Activated B cell treated with CpG ODN at 0.5 μM for 24 hours (primary cell): ENCODE data around the gene USPL1. TPM values are rescaled to one million over a fixed set of nuclear protein-coding genes. Genes with fewer than 3 reads are reported as not detected.

Experiments
- ATAC-seq: fragments of 200-7000 bp; cut with Tn5 transposase; one replicate; pipeline ENCODE4 v1.10.0; 2021; ENCODE audit warnings: low read depth, mild to moderate bottlenecking, moderate library complexity
- CTCF ChIA-PET: fragments of 350-600 bp; sonication (Branson Sonifier 250); formaldehyde crosslinking; loops from one replicate; lab custom pipeline; 2021; ENCODE audit warnings: antibody characterized with exemption; lab: Charles Lee
- POLR2A ChIA-PET: fragments of 350-600 bp; sonication (Branson Sonifier 250); formaldehyde crosslinking; loops from one replicate; lab custom pipeline; 2021; ENCODE audit warnings: antibody characterized with exemption; lab: Charles Lee
- DNase-seq: peaks from one replicate; pipeline ENCODE4 v3.0.0; 2022
- H3K27ac Mint-ChIP-seq: one replicate; pipeline ENCODE4 v1.8.0; 2020; ENCODE audit warnings: mixed read lengths
- H3K27me3 Mint-ChIP-seq: one replicate; pipeline ENCODE4 v1.8.0; 2021; ENCODE audit warnings: mixed read lengths
- H3K36me3 Mint-ChIP-seq: one replicate; pipeline ENCODE4 v1.8.0; 2021; ENCODE audit warnings: low read depth, mixed read lengths
- H3K4me1 Mint-ChIP-seq: one replicate; pipeline ENCODE4 v1.8.0; 2021; ENCODE audit warnings: mixed read lengths
- H3K4me3 Mint-ChIP-seq: one replicate; pipeline ENCODE4 v1.8.0; 2020; ENCODE audit warnings: mild to moderate bottlenecking, mixed read lengths
- H3K9me3 Mint-ChIP-seq: one replicate; pipeline ENCODE4 v1.8.0; 2020; ENCODE audit warnings: mixed read lengths
- intact Hi-C: fragments of 100-400 bp; cut with micrococcal nuclease; formaldehyde crosslinking; loops from one replicate; pipeline ENCODE4 v1.15.1; 2024
- total RNA-seq: library from RNA; stranded (reverse); gene quantifications from 2 replicates; pipeline ENCODE4 v1.2.3, GENCODE V29; 2022
- TF ChIP-seq, protein P1 (sequence below): fragments of 200-600 bp; IDR thresholded peaks from one replicate; pipeline ENCODE4 v1.8.0; 2022; ENCODE audit warnings: antibody characterized with exemption, mild to moderate bottlenecking

Gene USPL1
- total RNA-seq, 1 donor from 2014 or later = 33.6 TPM

DNA sequence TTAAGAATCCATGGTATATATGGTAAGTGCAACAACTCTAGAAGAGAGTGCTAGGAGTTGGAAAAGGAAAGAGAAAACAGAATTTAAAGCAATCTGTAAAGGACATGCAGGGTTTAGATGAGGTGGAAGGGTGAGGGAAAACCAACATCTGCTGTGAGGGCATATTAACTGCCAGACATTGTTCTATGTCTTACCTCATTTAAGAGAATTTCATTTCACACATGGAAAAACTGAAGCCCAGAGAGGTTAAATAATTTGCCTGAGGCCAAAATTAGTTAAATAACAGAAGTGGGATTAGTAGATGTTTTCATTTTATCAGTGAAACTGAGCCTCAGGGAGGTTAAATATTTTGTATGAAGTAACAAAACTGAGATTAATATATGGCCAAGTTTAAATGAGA, 7.4 kb upstream of the USPL1 start:
- peaks cover 2% of the 10 kb centered on the region for H3K36me3 Mint-ChIP-seq
- POLR2A ChIA-PET = no interaction called here
- intact Hi-C loops = no loop called here
- ATAC-seq = no peak
- DNase-seq = no peak
- H3K4me1 Mint-ChIP-seq = peaks cover 71% of the 10 kb centered on the region
- H3K27me3 Mint-ChIP-seq = no peaks in the 10 kb centered on the region
- CTCF ChIA-PET = no interaction called here
- peak overlapping the region; percentile 5 for H3K4me3 Mint-ChIP-seq
- peak overlapping the region; percentile 42 for H3K27ac Mint-ChIP-seq
- TF ChIP-seq, protein P1, sequence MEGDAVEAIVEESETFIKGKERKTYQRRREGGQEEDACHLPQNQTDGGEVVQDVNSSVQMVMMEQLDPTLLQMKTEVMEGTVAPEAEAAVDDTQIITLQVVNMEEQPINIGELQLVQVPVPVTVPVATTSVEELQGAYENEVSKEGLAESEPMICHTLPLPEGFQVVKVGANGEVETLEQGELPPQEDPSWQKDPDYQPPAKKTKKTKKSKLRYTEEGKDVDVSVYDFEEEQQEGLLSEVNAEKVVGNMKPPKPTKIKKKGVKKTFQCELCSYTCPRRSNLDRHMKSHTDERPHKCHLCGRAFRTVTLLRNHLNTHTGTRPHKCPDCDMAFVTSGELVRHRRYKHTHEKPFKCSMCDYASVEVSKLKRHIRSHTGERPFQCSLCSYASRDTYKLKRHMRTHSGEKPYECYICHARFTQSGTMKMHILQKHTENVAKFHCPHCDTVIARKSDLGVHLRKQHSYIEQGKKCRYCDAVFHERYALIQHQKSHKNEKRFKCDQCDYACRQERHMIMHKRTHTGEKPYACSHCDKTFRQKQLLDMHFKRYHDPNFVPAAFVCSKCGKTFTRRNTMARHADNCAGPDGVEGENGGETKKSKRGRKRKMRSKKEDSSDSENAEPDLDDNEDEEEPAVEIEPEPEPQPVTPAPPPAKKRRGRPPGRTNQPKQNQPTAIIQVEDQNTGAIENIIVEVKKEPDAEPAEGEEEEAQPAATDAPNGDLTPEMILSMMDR = no peak
- H3K9me3 Mint-ChIP-seq = no peaks in the 10 kb centered on the region

DNA sequence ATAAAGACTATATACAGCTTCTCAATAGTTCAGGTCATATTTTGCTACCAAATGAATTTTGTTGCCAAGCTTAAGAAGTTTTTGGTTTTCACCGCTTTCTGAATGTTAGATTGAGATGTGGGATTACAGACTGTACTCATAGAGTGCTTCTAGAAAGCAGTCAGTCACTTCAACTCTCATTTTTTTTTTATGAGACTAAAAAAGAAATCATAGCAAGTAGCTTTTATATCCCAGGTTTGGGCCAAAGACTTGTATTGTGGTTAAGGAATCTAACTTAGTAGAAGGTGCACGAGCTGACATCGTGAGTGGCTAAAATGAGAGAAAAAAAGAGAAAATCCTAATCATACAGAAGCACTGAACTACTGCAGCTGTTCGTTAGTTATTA, 2.2 kb upstream of the USPL1 start:
- Mint-ChIP-seq H3K4me3 (no peak overlapping the region), H3K36me3 (peaks cover 9% of the 10 kb centered on the region), H3K27ac (no peak overlapping the region), H3K4me1 (peaks cover 51% of the 10 kb centered on the region), H3K9me3 (no peaks in the 10 kb centered on the region), H3K27me3 (no peaks in the 10 kb centered on the region)
- ChIA-PET CTCF (interaction anchor here (0.8 to 1.6 kb wide), 3 partner anchors 44 to 483 kb away, joined by 3 to 8 read pairs (median 3); no protein-coding TSS in a partner anchor), POLR2A (interaction anchor here (0.6 to 4.3 kb wide), 15 partner anchors 8 to 1924 kb away, joined by 3 to 95 read pairs (median 5); partner anchors contain the start of genes ALOX5AP, HMGB1, KATNAL1 and UBE2L5)
- no peak for ATAC-seq
- TF ChIP-seq, protein P1 = no peak
- DNase-seq = no peak
- intact Hi-C loops = loop anchor here (5.0 kb wide), 1 partner anchor 258 kb away; no protein-coding TSS in a partner anchor

DNA sequence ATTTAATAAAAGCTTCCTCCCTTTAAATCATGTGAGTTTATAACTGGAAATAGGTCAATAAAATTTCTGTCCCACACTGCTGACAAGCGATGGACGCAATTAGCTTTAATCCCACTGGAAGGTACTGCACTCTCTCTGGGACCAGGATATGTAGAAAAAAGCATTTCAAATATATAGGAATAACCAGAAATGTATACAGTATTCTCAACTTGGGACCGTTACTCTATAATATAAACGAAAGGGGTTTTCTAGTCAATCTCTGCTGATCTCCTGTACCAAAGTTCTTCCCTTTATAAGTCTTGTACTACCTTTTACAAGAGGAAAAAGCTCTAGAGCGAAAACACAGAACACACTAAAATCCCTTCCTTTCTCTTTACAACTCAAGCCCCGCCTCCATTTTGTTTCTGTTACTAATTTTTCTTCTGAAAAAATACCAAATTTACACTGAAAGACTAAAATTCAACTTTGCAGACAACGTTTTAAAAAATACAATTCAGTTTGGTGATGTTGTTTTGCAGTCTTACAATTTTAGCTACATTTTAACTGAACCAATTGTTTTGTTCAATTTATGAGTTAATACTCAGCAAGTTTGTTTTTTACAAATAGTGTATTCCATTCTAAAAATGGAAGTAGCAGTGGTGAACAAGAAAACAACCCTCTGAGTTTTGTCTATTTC, 1.7 kb upstream of the USPL1 start:
- no peak for DNase-seq
- CTCF ChIA-PET = interaction anchor here (0.8 to 1.6 kb wide), 4 partner anchors 9 to 483 kb away, joined by 3 to 8 read pairs (median 3); no protein-coding TSS in a partner anchor
- intact Hi-C loops = loop anchor here (2.0 to 5.0 kb wide), 5 partner anchors 43 to 1021 kb away; partner anchors contain the start of genes SLC7A1 and UBE2L5

DNA sequence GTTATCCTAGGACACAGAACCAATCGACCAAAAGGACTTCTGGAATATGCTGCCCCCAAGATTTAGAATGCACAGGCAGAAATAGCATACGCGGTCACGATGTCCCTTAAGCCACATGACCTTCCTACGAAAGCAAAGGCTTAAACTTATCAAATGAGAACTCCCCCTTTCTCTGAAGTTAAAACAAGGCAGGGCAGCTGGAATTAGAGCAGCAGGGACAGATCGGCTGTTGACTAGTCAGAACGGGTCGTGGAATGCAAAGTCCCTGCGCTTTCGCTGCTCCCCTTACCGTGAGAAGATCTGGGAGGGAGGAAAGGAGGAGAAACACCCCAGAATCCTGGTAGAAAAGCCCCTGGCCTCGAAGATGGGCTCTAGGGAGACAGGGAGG, 799 bp upstream of the USPL1 start:
- Mint-ChIP-seq H3K27ac (no peak overlapping the region), H3K4me1 (peaks cover 43% of the 10 kb centered on the region), H3K4me3 (no peak overlapping the region), H3K9me3 (no peaks in the 10 kb centered on the region), H3K36me3 (peaks cover 17% of the 10 kb centered on the region), H3K27me3 (no peaks in the 10 kb centered on the region)
- intact Hi-C loops = loop anchor here (1.0 to 5.0 kb wide), 17 partner anchors 9 to 1022 kb away; partner anchors contain the start of genes ALOX5AP, KATNAL1, SLC7A1 and UBE2L5
- CTCF ChIA-PET = interaction anchor here (0.8 to 1.0 kb wide), 2 partner anchors 10 to 485 kb away, joined by 3 read pairs; no protein-coding TSS in a partner anchor
- TF ChIP-seq, protein P1 = no peak
- POLR2A ChIA-PET = interaction anchor here (0.6 to 4.3 kb wide), 51 partner anchors 9 to 1021 kb away, joined by 3 to 95 read pairs (median 6); partner anchors contain the start of genes ALOX5AP, HMGB1, KATNAL1 and SLC7A1
- peak; percentile 23 for ATAC-seq
- no peak for DNase-seq

More for the DNA sequence above, 1.7 kb upstream of the USPL1 start:
- Mint-ChIP-seq H3K4me3 (no peak overlapping the region), H3K27me3 (no peaks in the 10 kb centered on the region), H3K9me3 (no peaks in the 10 kb centered on the region), H3K4me1 (peaks cover 47% of the 10 kb centered on the region), H3K27ac (no peak overlapping the region), H3K36me3 (peaks cover 10% of the 10 kb centered on the region)
- POLR2A ChIA-PET = interaction anchor here (0.5 to 4.3 kb wide), 28 partner anchors 8 to 1923 kb away, joined by 3 to 95 read pairs (median 8); partner anchors contain the start of genes ALOX5AP, HMGB1, KATNAL1 and UBE2L5
- TF ChIP-seq, protein P1 = no peak
- no peak for ATAC-seq
